Activated CD4-positive, alpha-beta T cell treated with anti-CD3 and anti-CD28 coated beads, Interleukin-2, amount 50 U/mL, for 24 hours (primary cell): ENCODE measurements around the gene GGA1.
"Not testable (repeated sequence)": the region's sequence is repeated elsewhere in the genome, so short reads cannot be mapped to it uniquely, and the experiment has no call there.

Experiments used
- DNase-seq, 2 donors: peaks; one replicate each; pipeline ENCODE4 v3.0.0-alpha.2; 2020; ENCODE audit warnings: low read depth in 1 of 2, low spot score in 1 of 2

The GGA1 gene

DNA sequence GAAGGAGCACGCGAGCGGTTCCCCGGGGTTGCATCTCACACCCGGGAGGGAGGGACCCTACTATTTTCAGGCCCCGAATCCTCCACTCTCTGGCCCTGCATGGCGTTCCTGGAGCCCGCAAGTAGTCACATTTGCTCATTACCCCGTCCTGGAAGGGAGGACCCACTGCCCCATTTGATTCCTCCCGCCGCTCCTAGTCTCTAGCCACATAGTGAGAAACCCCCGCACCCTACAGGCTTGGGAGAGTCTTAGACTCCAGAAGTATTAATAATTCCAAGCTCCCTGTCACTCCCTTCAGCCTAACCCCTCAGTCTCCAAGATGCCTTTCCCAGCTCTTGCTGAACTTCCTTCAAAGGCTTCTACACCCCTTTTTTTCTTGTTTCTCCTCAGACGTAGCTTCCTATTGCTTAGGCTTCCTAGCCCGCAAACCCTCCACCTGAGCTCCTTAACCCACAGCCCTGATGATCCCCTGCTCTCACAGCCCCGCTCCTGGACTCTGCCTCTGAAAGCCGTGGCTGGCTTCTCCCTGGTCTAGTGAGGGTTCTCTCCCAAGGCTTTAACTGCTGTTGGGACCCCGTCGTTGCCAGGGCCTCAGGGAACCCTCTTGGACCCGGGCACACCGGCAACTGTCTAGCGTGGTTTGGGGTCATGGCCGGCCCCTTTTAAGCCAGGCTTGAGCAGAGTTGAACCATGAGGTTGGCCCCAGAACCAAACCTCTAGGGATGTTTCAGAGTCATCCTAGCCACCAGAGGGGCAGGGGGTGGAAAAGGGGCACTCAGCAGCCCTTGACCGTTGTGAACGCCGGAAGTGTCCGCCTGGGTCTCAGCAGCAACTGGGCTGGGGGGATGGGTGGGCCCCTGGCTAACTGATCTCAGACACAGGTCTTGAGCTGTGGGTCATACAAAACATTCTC is 862 bp downstream of the GGA1 start:
- peak in 1 of 2 donors; percentile 11 for DNase-seq

DNA sequence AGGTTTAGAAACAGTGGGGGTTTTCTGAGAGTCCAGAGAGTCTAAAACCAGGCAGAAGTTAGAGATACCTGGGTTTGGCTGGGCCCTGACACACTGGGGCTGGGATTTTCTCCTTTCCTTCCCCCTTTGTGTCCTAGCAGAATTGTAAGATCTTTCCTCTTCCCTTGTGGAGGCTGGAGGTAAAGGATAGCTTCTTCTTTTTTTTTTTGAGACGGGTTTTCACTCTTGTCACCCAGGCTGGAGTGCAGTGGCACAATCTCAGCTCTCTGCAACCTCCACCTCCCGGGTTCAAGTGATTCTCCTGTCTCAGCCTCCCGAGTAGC is 1.5 kb downstream of the GGA1 start:
- not testable (repeated sequence) for DNase-seq

DNA sequence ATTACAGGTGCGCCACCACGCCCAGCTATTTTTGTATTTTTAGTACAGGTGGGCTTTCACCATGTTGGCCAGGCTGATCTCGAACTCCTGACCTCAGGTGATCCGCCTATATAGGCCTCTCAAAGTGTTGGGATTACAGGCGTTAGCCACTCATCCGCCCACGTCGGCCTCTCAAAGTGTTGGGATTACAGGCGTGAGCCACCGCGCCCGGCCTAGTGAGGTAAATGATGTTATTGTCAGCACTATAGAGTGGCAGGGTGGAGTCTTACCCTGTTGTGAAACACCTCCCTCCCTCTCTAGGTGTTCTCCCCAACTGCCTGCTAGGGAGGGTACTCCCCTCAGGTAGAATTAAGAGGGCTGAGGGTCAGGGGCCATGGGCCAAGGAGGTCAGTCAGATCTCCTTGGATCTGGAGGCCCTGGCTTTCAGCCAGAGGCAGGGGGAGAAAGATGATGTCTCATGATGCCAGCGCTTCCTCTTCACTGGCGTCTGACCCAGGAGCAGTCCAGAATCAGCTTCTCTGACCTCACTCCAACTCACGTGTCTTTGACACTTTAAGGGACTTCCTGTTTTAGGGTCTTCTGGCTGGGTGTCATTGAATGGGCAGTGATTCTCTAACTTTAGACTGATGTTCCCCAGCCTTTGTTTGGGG is 2.0 kb downstream of the GGA1 start:
- DNase-seq, result no peak

DNA sequence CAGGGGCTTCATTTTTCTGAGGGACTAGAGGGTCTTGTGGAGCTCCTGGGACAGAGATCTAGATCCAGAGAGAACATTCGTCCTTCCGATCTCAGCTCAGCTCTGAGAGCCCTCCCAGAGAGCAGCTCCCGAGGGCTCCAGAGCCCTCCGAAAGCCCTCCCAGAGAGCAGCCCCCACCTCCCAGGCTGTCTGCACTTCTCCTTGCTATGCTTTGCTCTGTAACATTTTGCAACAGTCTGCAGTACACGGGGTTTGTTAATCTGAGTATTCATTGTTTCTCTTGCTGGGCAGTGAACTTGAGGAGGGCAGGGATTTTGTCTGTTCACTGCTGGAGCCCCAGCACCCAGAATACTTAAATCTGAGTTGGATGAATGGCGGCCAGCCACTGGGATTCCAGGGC is 2.6 kb downstream of the GGA1 start:
- no peak for DNase-seq

DNA sequence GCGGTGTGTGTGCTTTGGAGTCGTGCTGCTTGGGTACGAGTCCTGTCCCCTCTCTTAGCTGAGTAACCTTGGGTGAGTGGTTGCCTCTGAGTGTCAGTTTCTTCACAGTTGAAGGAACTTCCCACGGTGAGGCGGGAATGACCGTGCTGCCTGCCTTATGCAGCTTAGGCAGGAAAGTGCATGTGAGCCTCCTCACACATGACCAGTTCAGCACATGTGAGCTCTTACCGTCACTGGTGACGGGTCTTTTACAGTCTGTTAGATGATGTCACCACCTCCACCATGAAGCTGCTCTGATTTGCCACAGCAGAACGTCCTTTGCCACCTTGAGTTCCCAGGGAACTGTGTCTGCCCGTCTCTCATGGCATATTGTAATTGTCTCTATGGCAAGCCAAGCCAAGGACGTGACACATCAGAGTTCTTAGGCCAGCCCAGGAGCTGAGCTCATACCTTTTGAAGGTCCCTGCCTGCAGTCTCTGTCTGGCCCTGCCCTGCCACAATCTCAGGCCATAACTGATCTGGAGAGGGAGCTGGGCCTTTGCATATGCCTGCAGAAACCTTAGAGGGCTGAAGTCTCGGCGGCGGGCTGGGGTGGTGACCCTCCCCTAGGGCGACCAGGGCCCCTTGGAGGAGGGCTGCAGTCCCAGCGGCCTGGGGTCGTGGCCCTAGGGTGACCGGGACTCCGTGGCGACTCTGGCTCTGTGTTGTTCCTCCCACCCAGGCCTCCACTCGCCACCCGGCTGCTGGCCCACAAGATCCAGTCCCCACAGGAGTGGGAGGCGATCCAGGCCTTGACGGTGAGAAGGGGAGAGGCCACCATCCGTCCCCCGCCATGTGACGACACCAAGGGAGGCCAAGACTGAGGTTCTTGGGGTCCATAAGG is 7.8 kb downstream of the GGA1 start:
- DNase-seq, result no peak

GRCh38 chr22:37617431-37617830 is 8.8 kb downstream of the GGA1 start:
- DNase-seq, result no peak

DNA sequence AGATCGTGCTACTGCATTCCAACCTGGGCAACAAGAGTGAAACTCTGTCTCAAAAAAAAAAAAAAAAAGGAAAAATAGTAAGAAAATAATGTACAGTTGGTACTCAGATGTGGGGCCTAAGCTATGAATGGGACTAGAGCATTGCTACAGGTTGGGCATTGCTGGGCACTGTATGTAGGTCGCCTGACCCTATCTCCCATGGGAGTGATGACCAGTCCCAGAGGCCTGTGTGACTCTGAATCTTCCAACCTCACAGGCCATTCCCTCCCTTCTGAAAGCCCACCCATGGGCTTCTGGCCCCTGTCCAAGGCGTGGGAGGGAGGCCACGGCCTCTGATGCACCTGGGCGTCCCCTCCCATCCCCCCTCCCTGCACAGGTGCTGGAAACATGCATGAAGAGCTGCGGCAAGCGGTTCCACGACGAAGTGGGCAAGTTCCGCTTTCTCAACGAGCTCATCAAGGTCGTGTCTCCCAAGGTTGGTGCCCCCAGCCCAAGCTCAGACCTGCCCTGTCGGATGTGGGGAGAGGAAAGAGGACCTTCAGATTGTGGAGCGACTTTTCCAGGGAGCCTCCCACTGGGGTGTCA is 9.5 kb downstream of the GGA1 start:
- DNase-seq, result no peak

DNA sequence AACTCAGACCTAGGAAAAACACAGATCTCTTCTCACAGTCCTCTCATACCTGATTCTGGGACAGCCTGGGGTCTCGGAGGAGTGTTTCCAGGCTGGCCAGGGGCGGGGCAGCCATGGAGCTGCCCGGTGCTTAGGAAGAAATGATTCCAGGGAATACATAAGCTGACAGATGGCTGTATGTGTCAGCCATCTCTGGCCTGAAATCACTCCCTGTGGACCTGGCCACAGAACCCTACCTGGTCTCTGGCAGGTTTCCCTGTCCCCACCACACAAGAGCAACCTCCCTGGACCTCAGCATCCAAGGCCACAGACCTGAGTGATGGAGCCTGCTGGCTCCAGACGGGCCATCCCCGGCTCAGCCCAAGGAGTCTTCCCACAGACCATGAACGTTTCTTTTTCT is 10.0 kb downstream of the GGA1 start:
- DNase-seq, result no peak

DNA sequence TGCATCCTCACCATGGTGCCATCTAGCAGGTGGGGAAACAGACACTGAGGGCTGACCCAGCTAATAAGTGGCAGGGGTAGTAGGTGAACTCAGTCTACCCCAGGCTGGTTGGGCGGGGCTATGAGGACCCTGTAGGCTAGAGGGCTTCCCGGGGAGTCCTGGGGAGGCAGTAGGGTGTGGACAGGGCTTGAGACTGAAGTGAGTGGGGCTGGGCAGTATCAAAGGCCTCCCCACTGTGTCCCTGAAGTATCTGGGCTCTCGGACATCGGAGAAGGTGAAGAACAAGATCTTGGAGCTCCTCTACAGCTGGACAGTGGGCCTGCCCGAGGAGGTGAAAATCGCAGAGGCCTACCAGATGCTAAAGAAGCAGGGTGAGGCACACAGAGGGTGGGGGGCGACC is 11.4 kb downstream of the GGA1 start:
- no peak for DNase-seq

GRCh38 chr22:37621352-37621860 is 12.8 kb downstream of the GGA1 start:
- no peak for DNase-seq

- peak; percentile 58 to 65 for DNase-seq
These were observed 14.7 kb downstream of the GGA1 start for GRCh38 chr22:37623075-37624016.

DNA sequence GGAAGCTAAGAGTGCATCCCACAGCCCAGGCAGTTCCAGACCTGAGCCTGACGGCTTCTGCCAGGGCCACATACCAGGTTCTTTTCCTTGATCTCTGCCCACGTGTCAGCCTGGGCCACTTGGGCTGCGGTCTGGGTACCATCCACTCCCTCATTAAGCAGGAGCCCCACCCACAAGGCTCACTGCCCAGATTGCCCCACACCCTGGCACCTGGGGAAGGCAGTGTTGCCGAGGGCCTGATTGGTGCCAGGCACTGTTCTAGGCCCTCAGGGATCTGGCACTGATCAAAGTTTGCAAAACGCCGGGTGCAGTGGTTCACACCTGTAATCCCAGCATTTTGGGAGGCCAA is 15.4 kb downstream of the GGA1 start:
- no peak for DNase-seq

DNA sequence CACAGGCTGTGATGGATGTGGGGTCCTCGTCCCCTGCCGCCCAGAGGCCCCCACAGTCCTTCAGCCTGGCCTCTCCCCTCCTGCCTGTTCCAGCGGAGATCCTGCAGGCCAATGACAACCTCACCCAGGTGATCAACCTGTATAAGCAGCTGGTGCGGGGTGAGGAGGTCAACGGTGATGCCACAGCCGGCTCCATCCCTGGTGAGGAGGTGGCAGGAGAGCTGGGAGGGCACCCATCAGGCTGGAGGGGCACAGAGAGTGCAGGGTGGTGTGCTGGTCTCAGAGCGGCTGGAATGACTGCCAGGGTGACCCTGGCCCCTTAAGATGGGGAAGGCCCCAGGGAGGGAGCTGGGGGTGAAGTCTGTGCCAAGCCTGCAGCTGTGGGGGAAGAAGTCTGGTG is 16.2 kb downstream of the GGA1 start:
- no peak for DNase-seq

- no peak for DNase-seq
These were observed 17.1 kb downstream of the GGA1 start for GRCh38 chr22:37625737-37626136.

DNA sequence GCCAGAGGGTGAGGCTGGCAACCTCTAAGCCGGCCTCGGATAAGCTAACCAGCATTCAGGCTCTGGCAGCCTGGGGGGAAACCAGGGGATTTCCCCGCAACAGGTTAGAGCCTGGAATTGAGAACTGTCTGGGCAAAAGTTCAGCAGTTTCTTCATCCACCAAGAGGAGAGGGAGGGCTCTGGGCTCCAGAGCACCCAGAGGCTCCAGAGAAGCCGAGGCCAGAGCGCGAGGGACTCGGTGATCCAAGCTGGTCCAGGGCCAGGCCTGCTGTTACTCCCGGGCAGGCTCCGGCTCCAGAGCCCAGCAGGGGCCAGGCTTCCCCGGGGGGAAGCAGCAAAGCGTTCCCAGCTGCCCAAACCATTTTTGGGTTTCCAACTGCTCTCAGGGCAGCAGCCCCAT is 17.5 kb downstream of the GGA1 start:
- DNase-seq, result no peak

DNA sequence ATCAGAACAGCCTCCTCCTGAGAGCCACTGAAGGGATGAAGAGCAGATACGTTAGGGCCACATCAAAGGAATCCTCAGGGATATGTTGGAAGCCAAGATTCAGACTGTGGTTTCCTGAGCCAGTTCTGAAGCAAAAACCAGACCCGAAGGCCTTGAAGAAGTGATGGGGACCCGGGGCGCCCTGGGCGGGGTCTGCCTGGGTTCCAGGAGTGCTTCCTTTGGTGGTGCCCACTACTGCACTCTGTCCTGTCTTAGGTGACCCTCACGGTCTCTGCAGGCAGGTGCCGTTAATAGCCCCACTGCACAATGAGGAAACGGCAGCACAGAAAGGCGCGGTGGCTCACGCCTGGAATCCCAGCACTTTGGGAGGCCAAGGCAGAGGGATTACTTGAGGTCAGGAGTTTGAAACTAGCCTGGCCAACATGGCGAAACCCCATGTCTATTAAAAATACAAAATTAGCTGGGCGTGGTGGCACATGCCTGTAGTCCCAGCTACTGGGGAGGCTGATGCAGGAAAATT is 18.0 kb downstream of the GGA1 start:
- no peak for DNase-seq

DNA sequence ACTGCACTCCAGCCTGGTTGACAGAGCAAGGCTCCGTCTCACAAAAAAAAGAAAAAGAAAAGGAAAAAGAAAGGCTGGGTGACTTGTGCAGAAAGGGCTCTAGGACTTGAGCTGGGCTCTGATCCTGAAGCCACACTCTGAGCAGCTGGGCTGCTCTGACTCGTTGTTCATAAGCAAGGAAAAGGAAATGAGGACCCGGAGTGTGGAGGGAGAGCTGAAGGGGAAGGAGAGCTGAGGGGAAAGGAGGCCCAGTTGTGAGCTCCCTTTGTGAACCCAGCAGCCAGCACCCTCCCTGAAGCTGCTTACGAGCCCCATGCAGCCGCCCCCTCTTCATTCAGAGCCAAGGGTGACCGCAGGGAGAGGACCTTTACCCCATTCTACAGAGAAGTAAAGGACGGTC is 18.5 kb downstream of the GGA1 start:
- DNase-seq, result no peak

DNA sequence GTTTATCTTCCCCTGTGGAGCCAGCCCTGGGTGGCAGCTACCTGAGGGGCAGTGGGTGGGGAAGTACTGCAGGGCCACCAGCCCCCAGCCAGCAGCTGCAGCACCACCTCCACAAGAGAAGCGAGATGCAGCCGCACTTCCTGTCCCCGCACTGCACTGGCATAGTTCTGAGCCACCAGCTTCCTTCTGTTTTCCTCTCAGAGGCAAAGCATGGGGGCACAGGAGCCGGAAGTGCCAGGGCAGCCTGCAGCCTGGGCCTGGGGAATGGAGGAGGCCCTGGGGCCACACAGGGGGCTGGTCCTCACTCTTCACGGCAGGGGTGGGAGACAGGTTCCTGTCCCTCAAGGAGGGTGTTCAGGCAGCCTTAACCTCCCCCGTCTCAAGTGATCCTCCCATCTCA is 18.9 kb downstream of the GGA1 start:
- DNase-seq, result no peak

DNA sequence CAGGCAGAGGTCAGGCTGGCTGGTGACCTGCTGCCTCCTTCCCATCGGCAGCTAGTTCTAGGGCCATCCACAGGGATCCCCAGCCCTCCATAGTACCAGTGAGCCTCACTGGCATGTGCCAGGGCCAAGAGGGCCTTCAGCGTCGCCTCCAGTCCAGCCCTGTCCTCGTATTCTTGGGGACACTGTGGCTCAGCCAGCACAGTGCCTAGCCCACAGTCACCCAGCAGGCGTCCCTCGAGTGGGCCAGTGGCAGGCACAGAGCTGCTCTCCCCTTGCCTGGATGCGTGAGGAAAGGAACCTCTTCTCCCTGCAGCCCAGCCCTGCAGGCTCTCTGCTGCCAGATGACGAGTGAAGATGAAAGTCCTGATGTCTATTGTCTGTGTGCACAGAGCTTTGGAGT is 20.2 kb downstream of the GGA1 start:
- no peak for DNase-seq

GRCh38 chr22:37629928-37630327 is 21.3 kb downstream of the GGA1 start:
- DNase-seq, result no peak
